Progenitor cell of endocrine pancreas (in vitro differentiated cells): ENCODE measurements around the gene FCRLA. TPM values are rescaled to one million over a fixed set of nuclear protein-coding genes. Genes with fewer than 3 reads are reported as not detected.

ENCODE experiments used
- DNase-seq: peaks from one replicate; pipeline ENCODE4 v3.0.0; 2021; ENCODE audit warnings: low spot score; ENCODE audit not compliant: unreplicated experiment
- H3K27ac Mint-ChIP-seq: 2 replicates; pipeline ENCODE4 v1.8.0; 2021; ENCODE audit warnings: mild to moderate bottlenecking, moderate library complexity, mixed read lengths
- H3K27me3 Mint-ChIP-seq: 2 replicates; pipeline ENCODE4 v1.8.0; 2021; ENCODE audit warnings: mixed read lengths
- H3K36me3 Mint-ChIP-seq: 2 replicates; pipeline ENCODE4 v1.8.0; 2022; ENCODE audit warnings: mixed read lengths; ENCODE audit not compliant: insufficient read depth
- H3K4me1 Mint-ChIP-seq: 2 replicates; pipeline ENCODE4 v1.8.0; 2021; ENCODE audit warnings: low read depth, mixed read lengths
- H3K4me3 Mint-ChIP-seq: 2 replicates; pipeline ENCODE4 v1.8.0; 2021; ENCODE audit warnings: low read depth, mild to moderate bottlenecking, moderate library complexity, mixed read lengths
- H3K9me3 Mint-ChIP-seq: 2 replicates; pipeline ENCODE4 v1.8.0; 2021; ENCODE audit warnings: low read depth, mixed read lengths
- CTCF ChIP-seq: fragments of 200-600 bp; sonication (generic); IDR thresholded peaks from one replicate; pipeline ENCODE4 v1.5.0; 2021; ENCODE audit warnings: antibody characterized with exemption, mild to moderate bottlenecking; ENCODE audit not compliant: unreplicated experiment
- total RNA-seq: library from RNA; stranded (reverse); gene quantifications from 2 replicates; pipeline ENCODE4 v1.2.1, GENCODE V29; 2021

The FCRLA gene
- total RNA-seq, 1 donor from 2014 or later = not detected

- DNase-seq = no peak
- Mint-ChIP-seq H3K9me3 (no peaks in the 10 kb centered on the region), H3K4me3 (no peak overlapping the region), H3K36me3 (no peaks in the 10 kb centered on the region), H3K27me3 (no peaks in the 10 kb centered on the region), H3K27ac (peak overlapping the region; percentile 87), H3K4me1 (peaks cover 28% of the 10 kb centered on the region)
- TF ChIP-seq CTCF = no peak
These were observed 30.6 kb upstream of the FCRLA start for GRCh38 chr1:161676441-161676840.

GRCh38 chr1:161676958-161677689, 29.9 kb upstream of the FCRLA start:
- Mint-ChIP-seq H3K9me3 (no peaks in the 10 kb centered on the region), H3K27ac (peak overlapping the region; percentile 87), H3K36me3 (no peaks in the 10 kb centered on the region), H3K27me3 (peaks cover 2% of the 10 kb centered on the region), H3K4me1 (peaks cover 28% of the 10 kb centered on the region), H3K4me3 (peak overlapping the region; percentile 6)
- TF ChIP-seq CTCF = no peak
- peak; percentile 40 for DNase-seq

- no peak overlapping the region for H3K4me3 Mint-ChIP-seq
- H3K27me3 Mint-ChIP-seq = peaks cover 2% of the 10 kb centered on the region
- H3K9me3 Mint-ChIP-seq = no peaks in the 10 kb centered on the region
- TF ChIP-seq CTCF = no peak
- peaks cover 28% of the 10 kb centered on the region for H3K4me1 Mint-ChIP-seq
- H3K36me3 Mint-ChIP-seq = no peaks in the 10 kb centered on the region
- no peak overlapping the region for H3K27ac Mint-ChIP-seq
- DNase-seq = no peak
These were observed 28.5 kb upstream of the FCRLA start for GRCh38 chr1:161678500-161678899.

GRCh38 chr1:161681879-161682278, 25.1 kb upstream of the FCRLA start:
- Mint-ChIP-seq H3K9me3 (no peaks in the 10 kb centered on the region), H3K27me3 (peaks cover 5% of the 10 kb centered on the region), H3K36me3 (no peaks in the 10 kb centered on the region), H3K4me3 (no peak overlapping the region), H3K27ac (no peak overlapping the region), H3K4me1 (peaks cover 11% of the 10 kb centered on the region)
- TF ChIP-seq CTCF = no peak
- no peak for DNase-seq

- Mint-ChIP-seq H3K36me3 (no peaks in the 10 kb centered on the region), H3K4me3 (no peak overlapping the region), H3K27ac (no peak overlapping the region), H3K27me3 (no peaks in the 10 kb centered on the region), H3K4me1 (peaks cover 7% of the 10 kb centered on the region), H3K9me3 (no peaks in the 10 kb centered on the region)
- TF ChIP-seq CTCF = no peak
- no peak for DNase-seq
These were observed 18.1 kb upstream of the FCRLA start for GRCh38 chr1:161688946-161689345.
